HepG2 (cell line): ENCODE results near the gene WDR18. TPM values are rescaled to one million over a fixed set of nuclear protein-coding genes. Genes with fewer than 3 reads are reported as not detected.

Source experiments
- ARNT2 ChIP-seq: sonication (generic); formaldehyde crosslinking; IDR thresholded peaks from 2 replicates; pipeline ENCODE4 v1.8.0; 2022; ENCODE audit warnings: mild to moderate bottlenecking, low read depth, missing genetic modification reagents, moderate library complexity
- CHCHD3 ChIP-seq: sonication (generic); formaldehyde crosslinking; IDR thresholded peaks from 2 replicates; pipeline ENCODE4 v1.8.0; 2022; ENCODE audit warnings: mild to moderate bottlenecking, missing genetic modification reagents, moderate library complexity
- DMAP1 ChIP-seq: IDR thresholded peaks from 2 replicates; pipeline ENCODE4 v1.6.1; 2016
- EEA1 ChIP-seq: sonication (generic); formaldehyde crosslinking; IDR thresholded peaks from 2 replicates; pipeline ENCODE4 v1.5.1; 2020; ENCODE audit warnings: mild to moderate bottlenecking, missing genetic modification reagents, borderline replicate concordance
- GABPB1 ChIP-seq: IDR thresholded peaks from 2 replicates; pipeline ENCODE4 v1.6.1; 2016; ENCODE audit warnings: mild to moderate bottlenecking, missing genetic modification reagents, moderate library complexity, missing compliant biosample characterization
- KDM2A ChIP-seq: sonication (generic); formaldehyde crosslinking; IDR thresholded peaks from 2 replicates; pipeline ENCODE4 v1.4.0; 2020; ENCODE audit warnings: low read depth, missing genetic modification reagents, borderline replicate concordance
- KLF16 ChIP-seq, 2 experiments: sonication (generic) in 1 of 2; formaldehyde crosslinking in 1 of 2; IDR thresholded peaks; 2 replicates each; pipeline versions ENCODE4 v1.6.1 to v1.8.0; 2016 to 2023; ENCODE audit warnings: missing genetic modification reagents in 2 of 2, missing compliant biosample characterization in 1 of 2
- KMT2A ChIP-seq: sonication (generic); formaldehyde crosslinking; IDR thresholded peaks from 2 replicates; pipeline ENCODE4 v1.4.0; 2020; ENCODE audit warnings: missing genetic modification reagents
- MAZ ChIP-seq, 2 experiments: sonication (generic) in 1 of 2; formaldehyde crosslinking in 1 of 2; IDR thresholded peaks; 2 replicates each; pipeline versions ENCODE4 v1.5.0 to v1.6.1; 2012 to 2020; ENCODE audit warnings: low read depth in 2 of 2, mild to moderate bottlenecking in 2 of 2, borderline replicate concordance in 1 of 2, improper control_type of control experiment in 1 of 2, low read length in 1 of 2, missing genetic modification reagents in 1 of 2, moderate library complexity in 1 of 2
- MBNL3 ChIP-seq: fragments of 250-450 bp; sonication (Bioruptor Pico); conservative IDR thresholded peaks from 2 replicates; pipeline ENCODE4 v1.8.0; 2022; ENCODE audit warnings: mild to moderate bottlenecking, inconsistent platforms
- MYC ChIP-seq: sonication (generic); formaldehyde crosslinking; IDR thresholded peaks from 2 replicates; pipeline ENCODE4 v1.9.0; 2021; ENCODE audit warnings: missing genetic modification reagents, borderline replicate concordance
- MYNN ChIP-seq: sonication (generic); formaldehyde crosslinking; IDR thresholded peaks from 2 replicates; pipeline ENCODE4 v1.4.0; 2020; ENCODE audit warnings: mild to moderate bottlenecking, low read depth, missing genetic modification reagents
- NCOA2 ChIP-seq: sonication (generic); formaldehyde crosslinking; IDR thresholded peaks from 2 replicates; pipeline ENCODE4 v1.8.0; 2022; ENCODE audit warnings: inconsistent platforms
- NKX3-1 ChIP-seq: sonication (generic); formaldehyde crosslinking; IDR thresholded peaks from 2 replicates; pipeline ENCODE4 v1.5.0; 2020; ENCODE audit warnings: missing genetic modification reagents
- NONO ChIP-seq, 2 experiments: fragments of 450-650 bp in 1 of 2; sonication (generic) in 1 of 2; formaldehyde crosslinking in 1 of 2; IDR thresholded peaks in 1 of 2; conservative IDR thresholded peaks in 1 of 2; 2 replicates each; pipeline versions ENCODE4 v1.6.1 to v1.8.0; 2017 to 2022; ENCODE audit warnings: mild to moderate bottlenecking in 1 of 2, missing genetic modification reagents in 1 of 2, moderate library complexity in 1 of 2
- SALL1 ChIP-seq: sonication (generic); formaldehyde crosslinking; IDR thresholded peaks from 2 replicates; pipeline ENCODE4 v1.8.0; 2022; ENCODE audit warnings: mild to moderate bottlenecking, missing genetic modification reagents
- SNAI1 ChIP-seq: sonication (generic); formaldehyde crosslinking; IDR thresholded peaks from 2 replicates; pipeline ENCODE4 v1.5.0; 2020; ENCODE audit warnings: mild to moderate bottlenecking, missing genetic modification reagents, borderline replicate concordance
- SOX6 ChIP-seq, 2 experiments: fragments of 450-650 bp in 1 of 2; sonication (generic) in 1 of 2; formaldehyde crosslinking in 1 of 2; IDR thresholded peaks; 2 replicates each; pipeline versions ENCODE4 v1.4.0 to v1.6.1; 2017 to 2020; ENCODE audit warnings: antibody characterized with exemption in 1 of 2, mild to moderate bottlenecking in 1 of 2, missing genetic modification reagents in 1 of 2
- ZNF235 ChIP-seq: sonication (generic); formaldehyde crosslinking; IDR thresholded peaks from 2 replicates; pipeline ENCODE4 v1.8.1; 2023; ENCODE audit warnings: mild to moderate bottlenecking, missing genetic modification reagents, borderline replicate concordance
- ZNF550 ChIP-seq: sonication (generic); formaldehyde crosslinking; IDR thresholded peaks from 2 replicates; pipeline ENCODE4 v1.4.0; 2020; ENCODE audit warnings: mild to moderate bottlenecking, missing genetic modification reagents, borderline replicate concordance
- ZNF644 ChIP-seq: IDR thresholded peaks from 2 replicates; pipeline ENCODE4 v1.6.1; 2016; ENCODE audit warnings: low read depth
- ZNF703 ChIP-seq: sonication (generic); formaldehyde crosslinking; IDR thresholded peaks from 2 replicates; pipeline ENCODE4 v1.5.1; 2020; ENCODE audit warnings: missing genetic modification reagents, mild to moderate bottlenecking, moderate library complexity, borderline replicate concordance
- ZNF761 ChIP-seq: sonication (generic); formaldehyde crosslinking; conservative IDR thresholded peaks from 2 replicates; pipeline ENCODE4 v1.4.0; 2020; ENCODE audit warnings: mild to moderate bottlenecking, missing genetic modification reagents
- ZNF790 ChIP-seq: sonication (generic); formaldehyde crosslinking; IDR thresholded peaks from 2 replicates; pipeline ENCODE4 v1.8.0; 2022; ENCODE audit warnings: missing genetic modification reagents, mild to moderate bottlenecking, borderline replicate concordance
- ZNF883 ChIP-seq: sonication (generic); formaldehyde crosslinking; IDR thresholded peaks from 2 replicates; pipeline ENCODE4 v1.5.1; 2020; ENCODE audit warnings: mild to moderate bottlenecking, missing genetic modification reagents; ENCODE audit errors: not compliant biosample characterization
- polyA plus RNA-seq, 8 experiments: library from polyadenylated mRNA; depleted of rRNA in 3 of 8; stranded (reverse) in 7 of 8; unstranded in 1 of 8; fragments of >200 nt; fragmentation: Illumina TruSeq in 4 of 8; extraction: Trizol in 4 of 8; gene quantifications; 2 replicates each; pipeline versions ENCODE4 v1.2.1 to v1.2.3, GENCODE V29; 2011 to 2016; ENCODE audit warnings: low read depth in 4 of 8, missing spikeins in 1 of 8, mixed read lengths in 1 of 8; ENCODE audit not compliant: insufficient read depth in 1 of 8
- total RNA-seq, 5 experiments: library from RNA; depleted of rRNA; stranded (reverse); fragments of >200 nt; fragmentation: Illumina TruSeq; extraction: Trizol; gene quantifications; 2 replicates each; pipeline ENCODE4 v1.2.3, GENCODE V29; 2016; ENCODE audit warnings: low read depth in 1 of 5
- TF ChIP-seq, protein P1 (sequence below): IDR thresholded peaks from 2 replicates; pipeline ENCODE4 v1.6.1; 2016; ENCODE audit warnings: mild to moderate bottlenecking, missing biosample characterization, missing genetic modification reagents
- TF ChIP-seq, protein P2 (sequence below): sonication (generic); formaldehyde crosslinking; IDR thresholded peaks from 2 replicates; pipeline ENCODE4 v1.4.0; 2020; ENCODE audit warnings: missing genetic modification reagents

WDR18 gene
- total and polyA plus RNA-seq, 2 of the 13 experiments (the other 11 are each of a cell fraction or from before 2014, with no cell fraction given) = 36.4 to 47.6 TPM

DNA sequence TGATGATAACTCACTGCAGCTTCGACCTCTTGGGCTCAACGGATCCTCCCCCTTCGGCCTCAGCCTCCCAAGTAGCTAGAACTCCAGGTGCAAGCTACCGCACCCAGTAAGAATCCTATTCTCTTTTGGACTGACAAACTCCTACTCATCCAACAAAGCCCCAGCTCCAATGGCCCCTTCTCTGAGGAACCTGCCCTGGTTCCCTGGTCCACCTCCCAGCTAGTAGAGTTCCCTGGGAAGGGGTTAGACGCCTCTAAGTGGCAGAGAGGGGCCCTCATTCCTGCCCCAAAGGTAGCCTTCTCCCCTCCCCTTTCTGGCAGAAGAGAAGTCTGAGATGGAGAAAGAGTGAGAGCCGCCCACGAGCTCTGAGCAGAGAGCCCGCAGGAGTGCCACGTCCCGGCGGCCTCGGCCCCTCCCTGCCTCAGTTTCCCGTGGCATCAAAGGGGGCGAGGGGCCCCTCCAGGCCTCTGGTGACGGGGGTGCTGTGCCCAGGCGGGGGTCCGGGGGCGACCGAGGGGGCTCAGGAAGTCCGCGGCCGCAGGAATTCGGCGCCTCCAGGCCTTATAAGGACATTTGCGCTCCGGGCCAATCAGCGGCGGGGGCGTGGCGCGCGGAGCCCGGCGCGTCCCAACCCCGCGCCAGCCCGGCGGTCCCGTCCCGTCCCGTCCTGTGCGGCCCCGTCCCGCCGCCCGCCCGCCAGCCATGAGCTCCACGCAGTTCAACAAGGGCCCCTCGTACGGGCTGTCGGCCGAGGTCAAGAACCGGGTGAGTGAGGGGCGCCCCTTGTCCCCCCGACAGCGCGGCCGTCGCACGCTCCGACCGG is 42.0 kb downstream of the WDR18 start, which contains the start of gene CNN2 (continued):
- TF ChIP-seq ARNT2 (CRISPR knock-in tag) = peak; percentile 72
- TF ChIP-seq MYNN (CRISPR knock-in tag) = peak; percentile 22; the same call in 1 of the 2 replicates
- peak; percentile 59; the same call in 1 of the 2 replicates for TF ChIP-seq KDM2A (CRISPR knock-in tag)
- no peak for TF ChIP-seq ZNF761 (CRISPR knock-in tag)
- TF ChIP-seq GABPB1 (CRISPR knock-in tag) = peak; percentile 58; the same call in 1 of the 2 replicates
- TF ChIP-seq KLF16 (CRISPR knock-in tag; IDR thresholded peaks at IDR 0.05) = peak in 1 of 2 experiments; percentile 43; a peak in 1 of 4 replicates
- TF ChIP-seq ZNF703 (CRISPR knock-in tag) = no peak
- 0 out of 2 replicates have a peak, but pooled peaks have one; percentile 15 for TF ChIP-seq SALL1 (CRISPR knock-in tag)
- TF ChIP-seq MYC (CRISPR knock-in tag) = peak; percentile 56; the same call in 1 of the 2 replicates
- 0 out of 2 replicates have a peak, but pooled peaks have one; percentile 48 for TF ChIP-seq ZNF790 (CRISPR knock-in tag)
- peak; percentile 38; the same call in 1 of the 2 replicates for TF ChIP-seq KMT2A (CRISPR knock-in tag)
- TF ChIP-seq, protein P1, sequence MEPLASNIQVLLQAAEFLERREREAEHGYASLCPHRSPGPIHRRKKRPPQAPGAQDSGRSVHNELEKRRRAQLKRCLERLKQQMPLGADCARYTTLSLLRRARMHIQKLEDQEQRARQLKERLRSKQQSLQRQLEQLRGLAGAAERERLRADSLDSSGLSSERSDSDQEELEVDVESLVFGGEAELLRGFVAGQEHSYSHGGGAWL = peak; percentile 51
- peak; percentile 32 for TF ChIP-seq ZNF883
- no peak for TF ChIP-seq MBNL3 (CRISPR knock-in tag)
- 0 out of 2 replicates have a peak, but pooled peaks have one; percentile 33 for TF ChIP-seq DMAP1
- 0 out of 2 replicates have a peak, but pooled peaks have one; percentile 92 for TF ChIP-seq ZNF235 (CRISPR knock-in tag)
- 0 out of 2 replicates have a peak, but pooled peaks have one; percentile 48 for TF ChIP-seq EEA1 (CRISPR knock-in tag)
- no peak for TF ChIP-seq SOX6 (IDR thresholded peaks at IDR 0.05)
- 0 out of 2 replicates have a peak, but pooled peaks have one; percentile 8 for TF ChIP-seq SOX6 (CRISPR knock-in tag; IDR thresholded peaks at IDR 0.05)
- 0 out of 2 replicates have a peak, but pooled peaks have one; percentile 35 for TF ChIP-seq CHCHD3
- peak; percentile 29; the same call in 1 of the 2 replicates for TF ChIP-seq NCOA2 (CRISPR knock-in tag)
- 0 out of 2 replicates have a peak, but pooled peaks have one; percentile 17 for TF ChIP-seq NKX3-1 (CRISPR knock-in tag)
- TF ChIP-seq ZNF550 = 0 out of 2 replicates have a peak, but pooled peaks have one; percentile 34
- no peak for TF ChIP-seq ZNF644 (CRISPR knock-in tag)
- TF ChIP-seq NONO (IDR thresholded peaks at IDR 0.05) = no peak
- TF ChIP-seq NONO (CRISPR knock-in tag; conservative IDR thresholded peaks at IDR 0.05) = peak; percentile 59; the same call in 1 of the 2 replicates
- no peak for TF ChIP-seq MAZ (IDR thresholded peaks at IDR 0.05; ENCODE audit: borderline replicate concordance, low read depth, low read length)
- TF ChIP-seq MAZ (CRISPR knock-in tag; IDR thresholded peaks at IDR 0.05; ENCODE audit: low read depth) = peak; percentile 81
- TF ChIP-seq, protein P2, sequence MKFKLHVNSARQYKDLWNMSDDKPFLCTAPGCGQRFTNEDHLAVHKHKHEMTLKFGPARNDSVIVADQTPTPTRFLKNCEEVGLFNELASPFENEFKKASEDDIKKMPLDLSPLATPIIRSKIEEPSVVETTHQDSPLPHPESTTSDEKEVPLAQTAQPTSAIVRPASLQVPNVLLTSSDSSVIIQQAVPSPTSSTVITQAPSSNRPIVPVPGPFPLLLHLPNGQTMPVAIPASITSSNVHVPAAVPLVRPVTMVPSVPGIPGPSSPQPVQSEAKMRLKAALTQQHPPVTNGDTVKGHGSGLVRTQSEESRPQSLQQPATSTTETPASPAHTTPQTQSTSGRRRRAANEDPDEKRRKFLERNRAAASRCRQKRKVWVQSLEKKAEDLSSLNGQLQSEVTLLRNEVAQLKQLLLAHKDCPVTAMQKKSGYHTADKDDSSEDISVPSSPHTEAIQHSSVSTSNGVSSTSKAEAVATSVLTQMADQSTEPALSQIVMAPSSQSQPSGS (CRISPR knock-in tag) = peak; percentile 28; the same call in 1 of the 2 replicates
- 0 out of 2 replicates have a peak, but pooled peaks have one; percentile 29 for TF ChIP-seq SNAI1 (CRISPR knock-in tag)
